ENCODE measurements around the gene IMPDH1. TPM values are rescaled to one million over a fixed set of nuclear protein-coding genes. Genes with fewer than 3 reads are reported as not detected.

The IMPDH1 gene
- total RNA-seq, 2 experiments from 2014 or later, result 70.4 to 72.3 TPM

DNA sequence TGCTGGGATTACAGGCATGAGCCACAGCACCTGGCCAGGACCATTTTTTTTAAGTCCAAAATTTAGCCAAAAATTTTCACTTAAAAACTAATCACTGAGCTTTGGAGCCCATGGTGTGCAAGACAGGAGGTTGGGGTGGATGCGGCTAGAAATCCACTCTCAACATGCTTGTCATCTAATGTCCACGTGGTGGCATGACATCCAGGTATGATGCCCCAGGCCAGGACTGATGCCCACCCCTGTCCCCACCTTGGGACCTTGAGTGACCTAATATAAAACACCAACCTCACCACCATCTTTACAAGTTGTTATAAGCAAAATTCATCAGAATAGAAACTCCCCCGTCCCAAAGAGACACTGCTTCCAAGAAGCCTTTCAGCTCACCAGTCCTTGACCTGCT, 20.4 kb upstream of the IMPDH1 start:
- Mint-ChIP-seq H3K4me1 (peaks cover 4% of the 10 kb centered on the region), H3K36me3 (ENCODE audit: low read depth) (no peaks in the 10 kb centered on the region), H3K9me3 (no peaks in the 10 kb centered on the region), H3K4me3 (no peak overlapping the region), H3K27me3 (peaks cover 16% of the 10 kb centered on the region), H3K27ac (no peak overlapping the region)
- POLR2A ChIA-PET, result no interaction called here
- CTCF ChIA-PET, result interaction anchor here (1.3 to 10.0 kb wide), 2 partner anchors 15 to 31 kb away, joined by 5 to 116 read pairs; no protein-coding TSS in a partner anchor
- no peak for DNase-seq

DNA sequence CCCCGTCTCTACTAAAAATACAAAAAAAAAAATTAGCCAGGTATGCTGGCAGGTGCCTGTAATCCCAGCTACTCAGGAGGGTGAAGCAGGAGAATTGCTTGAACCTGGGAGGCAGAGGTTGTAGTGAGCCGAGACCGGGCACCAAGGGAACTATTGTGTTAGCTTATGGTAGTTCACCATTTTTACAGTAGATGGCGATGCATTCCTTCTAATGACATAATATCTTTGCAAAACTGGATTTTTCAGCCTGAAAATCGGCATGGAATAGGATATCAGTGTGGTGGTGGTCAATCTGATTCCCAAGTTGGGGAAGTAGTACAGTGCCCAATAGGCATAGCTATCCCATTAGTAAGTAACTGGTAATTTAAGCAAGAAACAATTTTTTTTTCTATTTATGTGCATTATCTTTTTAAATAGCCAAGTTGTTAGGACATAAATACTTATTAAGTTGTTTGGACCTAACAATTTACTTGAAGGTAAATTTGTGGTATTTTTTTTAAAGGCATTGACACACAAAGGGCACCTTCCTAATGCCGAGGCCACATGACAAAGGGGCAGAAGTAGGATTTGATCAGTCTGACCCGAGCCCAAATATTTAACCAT, 17.6 kb upstream of the IMPDH1 start:
- CTCF ChIA-PET, result interaction anchor here (0.7 to 10.0 kb wide), 24 partner anchors 8 to 457 kb away, joined by 3 to 116 read pairs (median 4); partner anchors contain the start of genes ATP6V1F, CALU, HILPDA and IMPDH1
- POLR2A ChIA-PET, result no interaction called here
- Mint-ChIP-seq H3K27ac (no peak overlapping the region), H3K9me3 (no peaks in the 10 kb centered on the region), H3K4me3 (no peak overlapping the region), H3K4me1 (peaks cover 4% of the 10 kb centered on the region), H3K27me3 (peaks cover 7% of the 10 kb centered on the region), H3K36me3 (ENCODE audit: low read depth) (no peaks in the 10 kb centered on the region)
- DNase-seq, result peak; percentile 51

DNA sequence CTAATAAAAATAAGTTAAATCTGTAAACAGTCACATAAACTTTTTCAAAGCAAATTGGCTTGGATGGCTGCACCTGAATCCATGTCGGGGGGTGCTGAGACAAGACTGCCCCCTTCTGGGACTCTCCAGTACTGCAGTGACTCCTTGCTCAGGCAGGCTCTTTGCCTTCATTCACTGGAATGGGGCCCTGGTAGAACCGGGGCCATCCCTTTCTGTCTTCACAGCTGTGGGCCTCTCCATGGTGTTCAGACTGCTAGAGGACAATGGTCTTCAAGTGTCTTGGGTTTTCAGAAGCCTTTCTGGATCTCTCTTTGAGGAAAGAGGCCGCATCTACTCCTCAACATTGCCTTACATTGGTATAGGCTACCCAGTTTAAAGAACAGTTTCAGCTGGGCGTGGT, 16.1 kb upstream of the IMPDH1 start:
- H3K27me3 Mint-ChIP-seq, result peaks cover 7% of the 10 kb centered on the region
- ChIA-PET POLR2A (no interaction called here), CTCF (interaction anchor here (0.7 to 10.0 kb wide), 15 partner anchors 10 to 78 kb away, joined by 3 to 116 read pairs (median 11); partner anchors contain the start of genes HILPDA and IMPDH1)
- H3K27ac Mint-ChIP-seq, result no peak overlapping the region
- no peaks in the 10 kb centered on the region for H3K9me3 Mint-ChIP-seq
- peak; percentile 84 for DNase-seq
- peaks cover 4% of the 10 kb centered on the region for H3K4me1 Mint-ChIP-seq
- no peak overlapping the region for H3K4me3 Mint-ChIP-seq
- no peaks in the 10 kb centered on the region for H3K36me3 Mint-ChIP-seq (ENCODE audit: low read depth)

DNA sequence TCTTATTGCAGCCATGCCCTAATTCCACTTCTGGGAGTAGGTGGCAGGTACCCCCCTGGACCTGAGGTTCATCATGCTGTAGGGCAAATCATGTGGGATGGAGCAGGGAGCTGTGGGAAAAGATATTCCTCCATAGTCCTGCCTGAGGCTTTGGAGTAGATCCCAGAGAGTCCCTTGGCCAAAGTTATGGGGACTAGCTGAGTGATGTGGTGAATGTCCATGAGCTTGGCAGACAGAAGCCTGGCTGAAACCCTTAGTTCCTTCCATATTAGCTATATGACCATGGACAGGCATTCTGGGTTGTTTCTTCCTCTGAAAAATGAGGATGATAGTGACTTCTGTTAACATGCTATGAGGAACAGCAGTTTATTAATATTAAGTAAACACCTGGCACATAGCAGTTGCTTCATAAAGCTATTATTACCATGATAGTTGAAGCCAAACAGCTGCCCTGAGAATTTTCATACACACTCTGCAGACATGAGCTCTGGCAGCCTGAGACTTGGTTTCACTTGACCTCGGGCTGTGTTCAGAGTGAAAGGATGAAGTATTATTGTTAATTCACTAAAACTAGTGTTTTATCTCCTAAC, 15.0 kb upstream of the IMPDH1 start:
- no peaks in the 10 kb centered on the region for H3K36me3 Mint-ChIP-seq (ENCODE audit: low read depth)
- H3K9me3 Mint-ChIP-seq, result no peaks in the 10 kb centered on the region
- H3K4me3 Mint-ChIP-seq, result no peak overlapping the region
- CTCF ChIA-PET, result interaction anchor here (0.8 to 10.0 kb wide), 16 partner anchors 9 to 77 kb away, joined by 3 to 116 read pairs (median 10); partner anchors contain the start of genes HILPDA and IMPDH1
- no peak overlapping the region for H3K27ac Mint-ChIP-seq
- H3K27me3 Mint-ChIP-seq, result peaks cover 7% of the 10 kb centered on the region
- peaks cover 4% of the 10 kb centered on the region for H3K4me1 Mint-ChIP-seq
- POLR2A ChIA-PET, result no interaction called here
- DNase-seq, result no peak

DNA sequence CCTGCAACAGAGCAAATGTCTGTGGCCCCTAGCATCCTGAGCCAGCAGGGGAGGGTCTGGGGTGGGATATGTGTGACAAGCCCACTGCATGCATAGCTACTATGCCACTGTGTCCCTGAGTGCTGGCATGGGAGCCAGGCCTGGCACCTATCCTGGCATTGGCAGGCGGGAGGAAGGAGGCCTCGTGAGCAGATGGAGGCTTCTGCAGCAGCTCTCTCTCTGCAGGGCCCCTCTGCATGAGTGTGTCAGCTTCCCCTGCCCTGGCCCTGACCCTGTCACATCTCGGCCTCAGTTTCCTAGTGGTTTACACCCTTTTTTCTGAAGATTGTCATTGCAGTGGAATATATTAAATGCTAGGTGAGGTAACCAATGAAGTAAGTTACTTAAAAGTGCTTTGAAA, 13.1 kb upstream of the IMPDH1 start:
- POLR2A ChIA-PET, result no interaction called here
- no peak overlapping the region for H3K4me3 Mint-ChIP-seq

DNA sequence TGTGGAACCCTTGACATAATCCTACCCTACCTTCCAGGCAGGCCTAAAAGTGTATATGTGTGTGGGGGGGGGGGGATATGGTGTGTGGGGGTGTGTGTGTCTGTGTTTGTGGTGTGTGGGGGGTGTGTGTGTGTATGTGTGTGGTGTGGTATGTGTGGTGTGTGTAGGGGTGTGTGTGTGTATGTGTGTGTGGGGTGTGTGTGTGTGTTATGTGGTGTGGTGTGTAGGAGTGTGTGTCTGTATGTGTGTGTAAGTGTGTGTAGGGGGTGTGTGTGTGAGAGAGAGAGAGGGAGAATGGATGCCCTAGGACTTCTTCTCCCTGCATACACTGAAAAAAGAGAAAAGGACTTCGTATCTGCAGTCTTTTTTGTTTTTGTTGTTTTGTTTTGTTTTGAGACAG, 12.3 kb upstream of the IMPDH1 start:
- Mint-ChIP-seq H3K4me3 (no peak overlapping the region), H3K36me3 (ENCODE audit: low read depth) (no peaks in the 10 kb centered on the region), H3K9me3 (no peaks in the 10 kb centered on the region), H3K27ac (no peak overlapping the region), H3K27me3 (peaks cover 3% of the 10 kb centered on the region), H3K4me1 (no peaks in the 10 kb centered on the region)
- ChIA-PET POLR2A (no interaction called here), CTCF (interaction anchor here (1.5 to 7.0 kb wide), 3 partner anchors 11 to 74 kb away, joined by 4 to 55 read pairs (median 5); partner anchors contain the start of gene IMPDH1)
- no peak for DNase-seq

More for the DNA sequence above, 13.1 kb upstream of the IMPDH1 start:
- no peaks in the 10 kb centered on the region for H3K36me3 Mint-ChIP-seq (ENCODE audit: low read depth)
- H3K9me3 Mint-ChIP-seq, result no peaks in the 10 kb centered on the region
- no peaks in the 10 kb centered on the region for H3K4me1 Mint-ChIP-seq
- CTCF ChIA-PET, result interaction anchor here (0.7 to 7.0 kb wide), 5 partner anchors 7 to 75 kb away, joined by 3 to 55 read pairs (median 5); partner anchors contain the start of genes HILPDA and IMPDH1
- peaks cover 3% of the 10 kb centered on the region for H3K27me3 Mint-ChIP-seq
- no peak overlapping the region for H3K27ac Mint-ChIP-seq
- no peak for DNase-seq

DNA sequence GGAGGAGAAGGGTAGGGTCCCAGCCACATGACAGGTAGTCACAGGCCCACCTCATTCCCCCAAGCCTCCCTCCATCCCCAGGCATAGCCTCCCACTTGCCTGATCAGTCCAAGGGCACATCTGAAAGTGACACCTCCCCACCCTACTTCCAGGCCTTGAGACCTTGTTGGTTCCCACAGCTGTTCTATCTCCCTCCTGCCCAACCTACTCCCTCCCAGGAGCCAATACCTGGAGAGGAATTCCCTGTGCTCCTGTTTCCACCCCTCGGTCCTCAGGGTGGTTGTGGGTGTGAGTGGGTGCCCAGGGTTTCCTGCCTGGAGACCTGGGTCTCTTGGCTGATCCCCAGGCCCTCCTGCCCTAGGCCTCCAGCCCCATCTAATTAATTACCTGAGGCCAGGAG, 11.6 kb upstream of the IMPDH1 start:
- no peak overlapping the region for H3K27ac Mint-ChIP-seq
- no peaks in the 10 kb centered on the region for H3K36me3 Mint-ChIP-seq (ENCODE audit: low read depth)
- no peaks in the 10 kb centered on the region for H3K9me3 Mint-ChIP-seq
- ChIA-PET CTCF (interaction anchor here (1.5 kb wide), 1 partner anchor 11 kb away, joined by 4 read pairs; the partner anchor contains the start of gene IMPDH1), POLR2A (no interaction called here)
- H3K27me3 Mint-ChIP-seq, result peaks cover 3% of the 10 kb centered on the region
- no peak for DNase-seq
- H3K4me3 Mint-ChIP-seq, result no peak overlapping the region
- no peaks in the 10 kb centered on the region for H3K4me1 Mint-ChIP-seq

DNA sequence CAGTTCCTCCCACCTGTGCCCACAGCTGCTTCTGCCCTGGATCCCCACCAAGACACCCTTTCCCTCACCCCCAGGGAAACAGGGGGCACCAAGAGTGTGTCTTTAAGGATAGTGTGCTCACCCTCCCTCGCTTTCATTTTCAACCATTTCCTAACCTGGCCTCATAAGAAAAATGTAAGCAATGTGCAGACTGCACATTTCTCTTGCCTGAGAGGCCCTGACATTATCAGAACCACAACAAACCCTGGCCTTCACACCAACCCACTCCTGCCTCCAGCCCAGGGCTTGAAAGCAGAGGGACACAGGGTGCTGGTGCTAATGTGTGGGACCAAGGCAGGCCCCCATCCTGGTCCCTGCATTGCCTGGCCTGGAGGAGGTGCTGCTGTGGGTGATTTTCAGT, 11.0 kb upstream of the IMPDH1 start:
- H3K4me1 Mint-ChIP-seq, result no peaks in the 10 kb centered on the region
- H3K27ac Mint-ChIP-seq, result no peak overlapping the region
- POLR2A ChIA-PET, result no interaction called here
- H3K27me3 Mint-ChIP-seq, result peaks cover 3% of the 10 kb centered on the region
- no peaks in the 10 kb centered on the region for H3K9me3 Mint-ChIP-seq
- no peaks in the 10 kb centered on the region for H3K36me3 Mint-ChIP-seq (ENCODE audit: low read depth)
- CTCF ChIA-PET, result interaction anchor here (1.5 kb wide), 1 partner anchor 10 kb away, joined by 4 read pairs; the partner anchor contains the start of gene IMPDH1
- H3K4me3 Mint-ChIP-seq, result no peak overlapping the region
- no peak for DNase-seq

DNA sequence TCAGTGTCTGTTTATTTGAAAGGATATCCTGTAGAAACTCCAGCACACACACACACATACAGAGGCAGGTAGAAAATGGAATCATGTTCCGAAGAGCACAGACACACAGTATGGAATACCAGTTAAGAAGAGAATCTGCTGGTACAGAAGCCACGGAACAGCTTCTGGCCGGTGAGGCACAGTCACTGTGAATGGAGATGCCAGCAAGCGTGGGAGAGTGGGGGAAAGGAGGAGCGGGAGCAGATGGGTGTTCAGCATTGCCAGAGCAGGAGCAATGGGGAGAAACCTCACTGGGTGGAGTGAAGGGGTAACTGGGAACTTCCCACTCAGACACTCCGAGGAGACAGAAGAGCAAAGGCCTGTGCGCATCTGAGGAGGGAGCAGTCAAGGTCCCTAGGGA, 9.5 kb upstream of the IMPDH1 start:
- DNase-seq, result no peak
- POLR2A ChIA-PET, result no interaction called here
- no peak overlapping the region for H3K4me3 Mint-ChIP-seq
- no peaks in the 10 kb centered on the region for H3K4me1 Mint-ChIP-seq
- H3K27ac Mint-ChIP-seq, result no peak overlapping the region
- no peaks in the 10 kb centered on the region for H3K36me3 Mint-ChIP-seq (ENCODE audit: low read depth)
- peaks cover 3% of the 10 kb centered on the region for H3K27me3 Mint-ChIP-seq
- no peaks in the 10 kb centered on the region for H3K9me3 Mint-ChIP-seq
- CTCF ChIA-PET, result interaction anchor here (1.0 to 3.1 kb wide), 4 partner anchors 11 to 42 kb away, joined by 3 to 7 read pairs (median 5); partner anchors contain the start of gene HILPDA

DNA sequence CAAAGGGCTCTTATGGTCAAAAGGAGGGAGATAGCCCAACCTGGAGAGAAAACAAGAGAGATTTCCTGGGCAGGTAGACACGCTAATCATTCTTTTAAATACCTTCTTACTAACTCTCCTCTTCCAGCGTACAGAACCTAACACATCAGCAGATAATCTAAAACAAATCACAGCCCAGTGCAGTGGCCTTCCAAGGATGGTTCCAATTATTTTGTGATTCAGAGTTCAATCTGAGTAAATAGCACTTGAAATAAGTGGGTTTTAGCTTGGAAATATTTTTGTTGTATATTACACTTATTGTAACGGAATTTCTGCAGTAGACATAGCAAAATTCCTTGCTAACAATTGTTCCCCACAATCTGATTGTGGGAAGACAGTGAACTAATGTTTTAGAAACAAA, 7.3 kb upstream of the IMPDH1 start:
- Mint-ChIP-seq H3K27ac (no peak overlapping the region), H3K36me3 (ENCODE audit: low read depth) (no peaks in the 10 kb centered on the region), H3K27me3 (peaks cover 15% of the 10 kb centered on the region), H3K4me3 (no peak overlapping the region), H3K4me1 (no peaks in the 10 kb centered on the region), H3K9me3 (no peaks in the 10 kb centered on the region)
- no peak for DNase-seq
- ChIA-PET POLR2A (no interaction called here), CTCF (interaction anchor here (0.5 to 5.6 kb wide), 6 partner anchors 8 to 186 kb away, joined by 3 to 43 read pairs (median 4); no protein-coding TSS in a partner anchor)

DNA sequence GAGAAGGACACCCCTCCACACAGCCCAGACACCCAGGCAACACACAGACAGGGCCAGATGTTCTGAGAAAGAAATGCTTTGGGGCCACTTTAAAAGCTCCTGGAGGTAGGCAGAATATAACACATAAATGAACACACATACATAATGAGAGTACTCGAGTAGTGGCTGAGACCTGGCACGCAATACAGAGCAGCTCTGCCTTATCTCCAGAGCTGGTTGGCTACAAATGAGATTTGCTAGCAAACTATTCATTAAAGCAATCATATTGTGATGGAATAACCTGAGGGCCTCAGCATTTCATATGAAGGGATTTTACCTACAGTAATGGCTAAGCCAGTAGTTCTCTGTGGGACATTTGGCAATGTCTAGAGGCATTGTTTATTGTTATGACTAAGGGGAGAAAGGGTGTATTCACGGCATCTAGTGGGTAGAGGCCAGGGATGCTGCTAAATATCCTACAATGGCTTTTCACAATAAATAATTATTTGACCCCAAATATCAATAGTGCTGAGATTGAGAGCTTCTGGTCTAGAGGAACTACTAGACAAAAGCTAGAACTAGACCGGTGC, 5.5 kb upstream of the IMPDH1 start:
- Mint-ChIP-seq H3K4me1 (peaks cover 8% of the 10 kb centered on the region), H3K9me3 (no peaks in the 10 kb centered on the region), H3K36me3 (ENCODE audit: low read depth) (no peaks in the 10 kb centered on the region), H3K27ac (no peak overlapping the region), H3K4me3 (no peak overlapping the region), H3K27me3 (peaks cover 21% of the 10 kb centered on the region)
- CTCF ChIA-PET, result interaction anchor here (1.0 to 5.6 kb wide), 3 partner anchors 10 to 81 kb away, joined by 3 to 43 read pairs (median 3); no protein-coding TSS in a partner anchor
- POLR2A ChIA-PET, result no interaction called here
- DNase-seq, result no peak

DNA sequence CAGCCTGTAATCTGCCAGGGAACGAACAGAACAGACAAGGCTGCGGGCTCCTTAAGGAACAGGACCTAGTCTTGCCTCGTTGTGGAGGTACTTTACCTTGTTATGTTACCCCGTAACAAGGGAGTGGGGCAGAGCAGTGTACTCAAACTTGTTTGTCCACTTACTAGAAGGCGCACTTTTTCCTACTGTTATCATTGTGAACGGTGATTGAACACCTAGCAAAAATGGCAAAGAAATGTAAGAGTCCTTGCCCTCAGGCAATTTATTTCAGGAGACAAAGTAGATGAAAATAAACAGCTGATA, 620 bp upstream of the IMPDH1 start:
- DNase-seq, result no peak
- POLR2A ChIA-PET, result no interaction called here
- peaks cover 32% of the 10 kb centered on the region for H3K4me1 Mint-ChIP-seq
- no peaks in the 10 kb centered on the region for H3K9me3 Mint-ChIP-seq
- H3K27me3 Mint-ChIP-seq, result peaks cover 19% of the 10 kb centered on the region
- CTCF ChIA-PET, result interaction anchor here (1.5 to 6.2 kb wide), 5 partner anchors 11 to 51 kb away, joined by 4 to 55 read pairs (median 9); no protein-coding TSS in a partner anchor
- peak overlapping the region; percentile 84 for H3K27ac Mint-ChIP-seq
- H3K4me3 Mint-ChIP-seq, result peak overlapping the region; percentile 85
- H3K36me3 Mint-ChIP-seq (ENCODE audit: low read depth), result no peaks in the 10 kb centered on the region

All from activated CD4-positive, alpha-beta T cell treated with anti-CD3 and anti-CD28 coated beads, Interleukin-2, amount 10 ng/mL, durations not matched to agents 7 days and 5 days (primary cell).